Suprapubic skin (tissue), 4 donors: Measurements from ENCODE around the gene ABHD4.

Source experiments
- CTCF ChIP-seq, 2 donors: fragments of 200-600 bp in 1 of 2; fragments of 450-650 bp in 1 of 2; sonication (generic) in 1 of 2; IDR thresholded peaks; one replicate each; pipeline ENCODE4 v1.5.1; 2016 to 2019; ENCODE audit warnings: antibody characterized with exemption in 2 of 2, mild to moderate bottlenecking in 1 of 2, moderate library complexity in 1 of 2
- EP300 ChIP-seq: sonication (generic); formaldehyde crosslinking; IDR thresholded peaks from one replicate; pipeline ENCODE4 v1.6.1; 2017; ENCODE audit warnings: antibody characterized with exemption
- POLR2A ChIP-seq, 2 donors: fragments of 450-650 bp; IDR thresholded peaks; one replicate each; pipeline ENCODE4 v1.6.1; 2017; ENCODE audit warnings: antibody characterized with exemption in 2 of 2, mild to moderate bottlenecking in 2 of 2, moderate library complexity in 2 of 2
- POLR2AphosphoS5 ChIP-seq, 3 donors: sonication (generic); formaldehyde crosslinking; IDR thresholded peaks; one replicate each; pipeline ENCODE4 v1.6.1; 2017; ENCODE audit warnings: antibody characterized with exemption in 3 of 3

GRCh38 chr14:22564463-22564862, 33.6 kb upstream of the ABHD4 start:
- TF ChIP-seq POLR2A (IDR thresholded peaks at IDR 0.05), result no peak
- no peak for TF ChIP-seq POLR2AphosphoS5 (IDR thresholded peaks at IDR 0.05)
- no peak for TF ChIP-seq CTCF (IDR thresholded peaks at IDR 0.05)
- TF ChIP-seq EP300, result no peak
